Nephron (organoid): ENCODE results near the gene PHACTR1.

Source experiments
- H3K27ac Mint-ChIP-seq, 3 experiments: 2 replicates each; pipeline ENCODE4 v1.8.0; 2020; ENCODE audit warnings: mixed read lengths in 3 of 3, mild to moderate bottlenecking in 2 of 3, moderate library complexity in 1 of 3
- H3K27me3 Mint-ChIP-seq: 2 replicates; pipeline ENCODE4 v1.8.0; 2021; ENCODE audit warnings: low read depth, mild to moderate bottlenecking, moderate library complexity, mixed read lengths
- H3K36me3 Mint-ChIP-seq: 2 replicates; pipeline ENCODE4 v1.8.0; 2020; ENCODE audit warnings: low read depth, mixed read lengths
- H3K4me1 Mint-ChIP-seq: 2 replicates; pipeline ENCODE4 v1.8.0; 2020; ENCODE audit warnings: mixed read lengths
- H3K4me3 Mint-ChIP-seq, 3 experiments: 2 replicates each; pipeline ENCODE4 v1.8.0; 2020; ENCODE audit warnings: mild to moderate bottlenecking in 3 of 3, mixed read lengths in 3 of 3, moderate library complexity in 2 of 3
- H3K9me3 Mint-ChIP-seq: 2 replicates; pipeline ENCODE4 v1.8.0; 2020; ENCODE audit warnings: mixed read lengths
- TF ChIP-seq, protein P1 (sequence below), 3 experiments: fragments of 200-600 bp; sonication (generic); IDR thresholded peaks; one replicate each; pipeline ENCODE4 v1.5.0; 2021; ENCODE audit warnings: antibody characterized with exemption in 3 of 3; ENCODE audit not compliant: unreplicated experiment in 3 of 3

The PHACTR1 gene

DNA sequence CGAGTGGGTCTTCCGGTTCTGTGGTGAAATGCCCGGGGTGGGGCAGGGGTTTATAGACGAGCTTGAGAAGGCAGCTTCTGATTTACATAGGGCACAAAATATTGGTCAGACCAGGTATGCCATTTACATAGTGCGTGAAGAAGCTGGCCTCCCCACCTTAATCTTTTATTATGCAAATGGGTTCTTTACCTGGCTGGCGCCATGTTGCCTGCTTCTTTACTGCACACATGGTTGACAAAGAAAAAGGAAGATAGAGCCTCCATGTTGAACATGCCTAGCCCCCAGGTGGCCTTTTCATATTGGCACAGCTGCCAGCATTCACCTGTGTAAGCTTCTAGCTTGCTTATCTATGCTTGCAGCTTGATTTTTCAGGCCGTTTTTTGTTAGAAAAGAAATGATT lies 276.2 kb downstream of the PHACTR1 start:
- Mint-ChIP-seq H3K36me3 (peaks cover 6% of the 10 kb centered on the region), H3K27me3 (no peaks in the 10 kb centered on the region), H3K4me1 (no peaks in the 10 kb centered on the region), H3K4me3 (no peak overlapping the region), H3K27ac (no peak overlapping the region), H3K9me3 (peaks cover 14% of the 10 kb centered on the region)
- TF ChIP-seq, protein P1, sequence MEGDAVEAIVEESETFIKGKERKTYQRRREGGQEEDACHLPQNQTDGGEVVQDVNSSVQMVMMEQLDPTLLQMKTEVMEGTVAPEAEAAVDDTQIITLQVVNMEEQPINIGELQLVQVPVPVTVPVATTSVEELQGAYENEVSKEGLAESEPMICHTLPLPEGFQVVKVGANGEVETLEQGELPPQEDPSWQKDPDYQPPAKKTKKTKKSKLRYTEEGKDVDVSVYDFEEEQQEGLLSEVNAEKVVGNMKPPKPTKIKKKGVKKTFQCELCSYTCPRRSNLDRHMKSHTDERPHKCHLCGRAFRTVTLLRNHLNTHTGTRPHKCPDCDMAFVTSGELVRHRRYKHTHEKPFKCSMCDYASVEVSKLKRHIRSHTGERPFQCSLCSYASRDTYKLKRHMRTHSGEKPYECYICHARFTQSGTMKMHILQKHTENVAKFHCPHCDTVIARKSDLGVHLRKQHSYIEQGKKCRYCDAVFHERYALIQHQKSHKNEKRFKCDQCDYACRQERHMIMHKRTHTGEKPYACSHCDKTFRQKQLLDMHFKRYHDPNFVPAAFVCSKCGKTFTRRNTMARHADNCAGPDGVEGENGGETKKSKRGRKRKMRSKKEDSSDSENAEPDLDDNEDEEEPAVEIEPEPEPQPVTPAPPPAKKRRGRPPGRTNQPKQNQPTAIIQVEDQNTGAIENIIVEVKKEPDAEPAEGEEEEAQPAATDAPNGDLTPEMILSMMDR (IDR thresholded peaks at IDR 0.05; ENCODE audit: unreplicated experiment in 3 of 3): no peak

DNA sequence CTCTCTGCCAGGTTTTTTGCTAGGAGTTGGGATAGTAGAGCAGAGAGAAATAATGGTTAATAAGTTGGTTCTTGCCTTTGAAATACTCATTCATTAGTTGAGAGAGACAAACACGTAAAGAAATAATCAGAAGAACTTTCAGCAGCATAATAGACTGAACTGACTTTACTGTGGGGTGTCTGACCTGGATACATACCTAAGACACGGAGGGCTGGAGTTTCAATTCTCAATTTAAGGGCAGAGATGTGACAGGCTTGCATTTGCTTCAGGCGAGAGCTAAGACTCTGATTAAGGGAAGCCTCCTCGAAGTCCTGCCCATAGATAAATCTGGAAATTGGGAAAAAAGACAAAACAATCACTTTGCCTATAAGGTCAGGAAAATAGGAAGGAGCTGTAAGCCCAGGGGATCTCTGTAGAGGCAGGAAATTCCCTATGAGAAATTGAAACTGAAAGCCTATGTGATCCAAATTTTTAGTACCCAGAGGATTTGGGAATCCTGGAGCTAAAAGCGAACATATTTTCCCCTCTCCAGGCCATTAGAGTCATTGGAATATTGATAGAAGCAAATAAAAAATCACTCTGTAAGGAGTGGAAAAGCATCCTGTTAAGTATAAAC lies 276.8 kb downstream of the PHACTR1 start:
- Mint-ChIP-seq H3K9me3 (peaks cover 14% of the 10 kb centered on the region), H3K36me3 (peaks cover 6% of the 10 kb centered on the region), H3K27me3 (no peaks in the 10 kb centered on the region), H3K27ac (no peak overlapping the region), H3K4me3 (no peak overlapping the region), H3K4me1 (no peaks in the 10 kb centered on the region)
- TF ChIP-seq, protein P1 (IDR thresholded peaks at IDR 0.05; ENCODE audit: unreplicated experiment in 3 of 3): no peak

DNA sequence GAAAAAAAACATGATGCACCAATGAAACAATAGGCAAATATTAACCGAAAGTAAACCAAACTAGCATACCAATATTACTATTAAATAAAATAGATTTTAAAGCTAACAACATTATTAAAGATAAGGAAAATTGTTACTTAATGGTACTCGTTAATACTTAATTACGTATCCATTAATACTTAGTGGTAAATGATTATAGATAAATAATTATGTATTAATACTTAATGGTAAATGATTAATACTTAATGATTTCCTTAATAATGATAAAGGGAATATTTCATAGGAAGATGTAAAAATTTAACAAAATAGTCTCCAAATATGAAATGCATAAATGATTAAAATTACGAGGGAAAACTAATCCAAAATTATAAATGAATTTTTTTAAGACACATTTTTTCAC lies 278.9 kb downstream of the PHACTR1 start:
- Mint-ChIP-seq H3K4me1 (no peaks in the 10 kb centered on the region), H3K27ac (no peak overlapping the region), H3K9me3 (peaks cover 14% of the 10 kb centered on the region), H3K36me3 (peaks cover 3% of the 10 kb centered on the region), H3K27me3 (peaks cover 4% of the 10 kb centered on the region), H3K4me3 (no peak overlapping the region)
- TF ChIP-seq, protein P1 (IDR thresholded peaks at IDR 0.05; ENCODE audit: unreplicated experiment in 3 of 3): no peak

DNA sequence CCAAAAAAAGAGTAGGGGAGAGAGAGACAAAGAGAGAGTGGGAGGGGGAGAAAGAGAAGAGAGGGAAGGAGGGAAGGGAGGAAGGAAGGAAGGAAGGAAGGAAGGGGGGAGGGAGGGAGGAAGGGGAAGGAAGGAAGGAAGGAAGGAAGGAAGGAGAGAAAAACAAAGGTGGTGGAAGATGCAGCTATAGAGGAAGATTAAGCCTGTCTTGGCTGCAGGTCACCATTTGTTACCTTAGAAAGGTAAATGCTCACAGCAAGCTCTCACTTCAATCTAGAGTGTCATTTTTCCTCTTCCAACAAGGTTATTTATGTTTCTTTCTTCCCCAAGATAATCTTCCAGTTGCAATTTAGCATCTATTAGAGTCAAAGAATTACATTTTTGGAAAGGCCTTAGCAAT lies 284.0 kb downstream of the PHACTR1 start:
- Mint-ChIP-seq H3K4me1 (no peaks in the 10 kb centered on the region), H3K9me3 (no peaks in the 10 kb centered on the region), H3K27me3 (peaks cover 8% of the 10 kb centered on the region), H3K27ac (no peak overlapping the region), H3K4me3 (no peak overlapping the region), H3K36me3 (no peaks in the 10 kb centered on the region)
- TF ChIP-seq, protein P1 (IDR thresholded peaks at IDR 0.05; ENCODE audit: unreplicated experiment in 3 of 3): no peak

DNA sequence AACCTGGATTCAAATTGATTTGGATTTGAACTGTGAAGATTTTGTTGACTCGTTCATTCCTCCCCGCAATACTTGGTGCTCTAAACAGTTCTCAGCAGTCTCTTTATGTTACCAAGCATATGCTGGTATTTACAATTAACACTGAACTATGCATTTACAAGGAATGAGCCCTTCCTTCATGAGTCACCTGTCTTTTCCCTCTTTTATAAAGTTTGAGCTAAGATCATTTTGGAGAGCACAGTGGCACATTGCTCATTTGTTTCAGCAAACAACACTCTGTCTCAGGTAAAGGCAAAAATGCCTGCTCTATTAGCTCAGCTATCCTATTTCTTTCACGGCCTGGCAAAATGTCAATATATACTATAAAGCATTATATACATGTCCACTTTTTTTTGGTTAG lies 285.4 kb downstream of the PHACTR1 start:
- Mint-ChIP-seq H3K36me3 (no peaks in the 10 kb centered on the region), H3K4me1 (no peaks in the 10 kb centered on the region), H3K4me3 (no peak overlapping the region), H3K27me3 (peaks cover 8% of the 10 kb centered on the region), H3K27ac (no peak overlapping the region), H3K9me3 (no peaks in the 10 kb centered on the region)
- TF ChIP-seq, protein P1 (IDR thresholded peaks at IDR 0.05; ENCODE audit: unreplicated experiment in 3 of 3): no peak

DNA sequence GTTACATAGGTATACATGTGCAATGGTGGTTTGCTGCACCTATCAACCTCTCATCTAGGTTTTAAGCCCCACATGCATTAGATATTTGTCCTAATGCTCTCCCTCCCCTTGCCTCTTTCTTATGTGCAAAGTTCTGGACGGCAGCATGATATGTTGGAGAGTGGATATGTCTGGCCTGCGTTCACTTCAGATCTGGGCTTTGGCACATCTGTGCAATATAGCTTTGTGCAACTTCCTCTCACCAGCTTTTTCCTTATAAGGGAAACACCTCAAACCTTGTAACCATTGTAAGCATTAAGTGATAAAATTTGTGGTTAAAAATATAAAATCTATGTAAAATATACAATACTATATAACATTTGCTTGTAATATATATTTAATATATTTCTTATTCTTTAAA lies 288.0 kb downstream of the PHACTR1 start:
- Mint-ChIP-seq H3K27ac (no peak overlapping the region), H3K9me3 (no peaks in the 10 kb centered on the region), H3K4me3 (no peak overlapping the region), H3K4me1 (peaks cover 5% of the 10 kb centered on the region), H3K36me3 (no peaks in the 10 kb centered on the region), H3K27me3 (peaks cover 19% of the 10 kb centered on the region)
- TF ChIP-seq, protein P1 (IDR thresholded peaks at IDR 0.05; ENCODE audit: unreplicated experiment in 3 of 3): no peak
